ENCODE measurements around the gene PAQR4.
"Not testable (repeated sequence)": the region's sequence is repeated elsewhere in the genome, so short reads cannot be mapped to it uniquely, and the experiment has no call there.

PAQR4 gene

DNA sequence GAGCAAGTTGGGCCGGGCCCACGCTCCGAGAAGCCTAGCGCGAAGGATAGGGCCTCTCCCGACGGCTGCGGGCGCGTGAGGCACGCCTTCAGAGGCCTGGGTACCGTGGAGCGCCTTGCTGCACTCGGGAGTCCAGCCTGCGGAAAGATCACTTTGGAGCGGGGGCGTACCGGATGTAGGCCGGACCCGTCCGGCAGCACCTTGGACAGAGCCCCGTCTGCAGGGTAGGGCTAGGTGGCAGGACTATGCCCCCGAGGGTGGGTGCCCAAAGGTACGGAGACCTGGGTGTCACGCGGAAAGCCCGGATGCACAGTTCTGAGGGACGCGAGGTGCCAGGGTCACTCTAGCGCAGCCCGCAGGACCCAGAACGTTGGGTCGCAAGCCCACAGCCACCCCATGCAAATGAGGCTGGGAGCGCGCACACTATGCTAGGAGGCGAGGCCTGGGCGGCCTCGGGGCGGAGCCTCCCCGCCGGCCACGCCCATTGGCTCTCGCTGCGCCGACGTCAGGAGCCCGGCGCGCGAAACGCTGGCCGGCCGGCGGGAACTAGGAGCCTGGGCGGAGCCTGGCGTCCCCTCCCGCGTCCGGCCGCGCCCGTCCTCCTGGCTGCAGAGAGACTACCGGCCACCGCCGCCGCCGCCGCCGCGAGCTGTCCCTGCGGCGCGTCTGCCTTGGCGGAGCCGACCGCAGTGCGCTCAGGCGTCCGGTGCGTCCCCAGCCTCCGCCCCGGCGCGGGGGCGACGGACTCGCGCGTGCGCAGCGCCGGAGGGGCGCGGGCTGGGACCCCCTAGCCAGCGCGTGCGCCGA lies at the start of gene PAQR4:
TSS of gene PAQR4 (plus strand) at position 611 of the 807 bp plus-strand sequence. CDS start 327 bp downstream, outside the sequence.
- DNase-seq (ENCODE audit: low spot score), result peak; percentile 93

GRCh38 chr16:2919511-2920255 lies 49.5 kb upstream of the PAQR4 start:
- peak; percentile 65 for DNase-seq (ENCODE audit: low spot score)

GRCh38 chr16:2923481-2923880 lies 45.7 kb upstream of the PAQR4 start:
- DNase-seq (ENCODE audit: low spot score), result no peak

GRCh38 chr16:2924901-2925755 lies 44.0 kb upstream of the PAQR4 start:
- no peak for DNase-seq (ENCODE audit: low spot score)

DNA sequence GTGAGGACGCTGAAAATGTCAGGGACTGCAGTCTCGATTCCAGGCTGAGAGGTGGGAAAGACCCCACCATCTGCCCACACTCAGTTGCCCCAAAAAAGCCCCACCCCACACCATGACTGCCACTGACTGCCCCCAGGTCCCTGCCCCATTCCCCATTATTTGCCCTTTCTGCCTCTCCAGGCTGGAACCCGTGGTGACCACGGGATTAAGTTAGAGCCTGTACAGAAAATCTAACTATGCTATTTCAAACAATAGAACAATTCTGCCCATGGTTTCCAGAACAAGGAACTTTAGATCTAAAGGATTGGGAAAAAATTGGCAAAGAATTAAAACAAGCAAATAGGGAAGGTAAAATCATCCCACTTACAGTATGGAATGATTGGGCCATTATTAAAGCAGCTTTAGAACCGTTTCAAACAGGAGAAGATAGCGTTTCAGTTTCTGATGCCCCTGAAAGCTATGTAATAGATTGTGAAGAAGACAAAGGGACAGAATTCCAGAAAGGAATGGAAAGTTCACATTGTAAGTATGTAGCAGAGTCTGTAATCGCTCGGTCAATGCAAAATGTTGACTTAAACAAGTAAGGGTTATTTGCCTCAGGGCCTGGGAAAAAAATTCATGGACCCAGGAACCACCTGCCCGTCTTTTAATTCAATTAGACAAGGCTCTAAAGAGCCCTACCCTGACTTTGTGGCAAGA lies 43.0 kb upstream of the PAQR4 start:
- no peak for DNase-seq (ENCODE audit: low spot score)

- no peak for DNase-seq (ENCODE audit: low spot score)
Measured at GRCh38 chr16:2926650-2926999, 42.5 kb upstream of the PAQR4 start.

GRCh38 chr16:2927010-2927646 lies 42.0 kb upstream of the PAQR4 start:
- DNase-seq (ENCODE audit: low spot score), result peak; percentile 86

GRCh38 chr16:2928151-2928550 lies 41.0 kb upstream of the PAQR4 start:
- DNase-seq (ENCODE audit: low spot score), result not testable (repeated sequence)

- no peak for DNase-seq (ENCODE audit: low spot score)
Measured at GRCh38 chr16:2928796-2929195, 40.4 kb upstream of the PAQR4 start.

DNA sequence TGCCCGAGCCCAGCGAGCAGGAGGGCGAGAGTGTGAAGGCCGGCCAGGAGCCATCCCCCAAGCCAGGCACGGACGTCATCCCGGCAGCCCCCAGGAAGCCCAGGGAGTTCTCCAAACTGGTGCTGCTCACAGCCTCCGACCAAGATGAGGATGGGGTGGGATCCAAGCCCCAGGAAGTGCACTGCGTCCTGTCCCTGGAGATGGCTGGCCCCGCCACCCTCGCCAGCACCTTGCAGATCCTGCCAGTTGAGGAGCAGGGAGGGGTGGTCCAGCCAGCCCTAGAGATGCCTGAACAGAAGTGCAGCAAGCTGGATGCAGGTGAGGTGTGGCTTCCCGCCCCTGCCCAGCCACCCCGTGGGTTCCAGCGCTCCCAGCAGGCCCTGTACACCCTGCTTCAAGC lies 39.5 kb upstream of the PAQR4 start:
- DNase-seq (ENCODE audit: low spot score), result no peak

- no peak for DNase-seq (ENCODE audit: low spot score)
Measured at GRCh38 chr16:2930236-2930635, 38.9 kb upstream of the PAQR4 start.

GRCh38 chr16:2931231-2931914 lies 37.8 kb upstream of the PAQR4 start:
- DNase-seq (ENCODE audit: low spot score), result not testable (repeated sequence)

- no peak for DNase-seq (ENCODE audit: low spot score)
Measured at GRCh38 chr16:2933136-2933535, 36.0 kb upstream of the PAQR4 start.

DNA sequence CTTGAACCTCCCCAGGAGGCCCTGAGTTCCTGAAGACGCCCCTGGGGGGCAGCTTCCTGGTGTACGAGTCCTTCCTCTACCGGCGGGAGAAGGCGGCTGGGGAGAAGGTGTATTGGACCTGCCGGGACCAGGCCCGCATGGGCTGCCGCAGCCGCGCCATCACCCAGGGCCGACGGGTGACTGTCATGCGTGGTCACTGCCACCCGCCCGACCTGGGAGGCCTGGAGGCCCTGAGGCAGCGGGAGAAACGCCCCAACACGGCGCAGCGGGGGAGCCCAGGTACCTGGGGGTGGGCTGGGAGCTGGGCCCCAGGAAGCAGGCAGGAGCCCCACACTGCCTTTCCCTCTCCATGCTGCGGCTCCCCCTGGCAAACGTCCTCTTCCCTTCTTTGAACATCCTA lies 35.4 kb upstream of the PAQR4 start:
- no peak for DNase-seq (ENCODE audit: low spot score)

DNA sequence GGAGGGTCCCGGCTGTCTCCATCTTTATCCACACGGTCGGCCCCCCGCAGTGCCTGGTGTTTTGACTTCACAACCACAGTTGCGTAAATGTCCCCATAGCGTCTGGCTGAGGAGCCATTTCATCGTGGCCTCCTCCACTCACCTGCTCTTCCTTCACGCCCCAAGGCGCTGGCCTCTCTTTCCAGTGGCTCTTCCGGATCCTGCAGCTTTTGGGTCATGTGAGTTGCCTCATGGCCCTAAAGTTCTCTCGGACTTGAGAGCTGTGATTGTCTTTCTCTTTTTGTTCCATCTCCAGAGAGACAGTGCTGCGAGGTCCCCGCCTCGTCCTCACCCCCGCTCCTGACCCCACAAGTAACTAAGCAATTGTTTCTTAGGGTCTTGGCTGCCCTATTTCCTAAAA lies 34.7 kb upstream of the PAQR4 start:
- no peak for DNase-seq (ENCODE audit: low spot score)

- no peak for DNase-seq (ENCODE audit: low spot score)
Measured at GRCh38 chr16:2936436-2937011, 32.6 kb upstream of the PAQR4 start.

GRCh38 chr16:2937170-2937569 lies 32.0 kb upstream of the PAQR4 start:
- DNase-seq (ENCODE audit: low spot score), result no peak

DNA sequence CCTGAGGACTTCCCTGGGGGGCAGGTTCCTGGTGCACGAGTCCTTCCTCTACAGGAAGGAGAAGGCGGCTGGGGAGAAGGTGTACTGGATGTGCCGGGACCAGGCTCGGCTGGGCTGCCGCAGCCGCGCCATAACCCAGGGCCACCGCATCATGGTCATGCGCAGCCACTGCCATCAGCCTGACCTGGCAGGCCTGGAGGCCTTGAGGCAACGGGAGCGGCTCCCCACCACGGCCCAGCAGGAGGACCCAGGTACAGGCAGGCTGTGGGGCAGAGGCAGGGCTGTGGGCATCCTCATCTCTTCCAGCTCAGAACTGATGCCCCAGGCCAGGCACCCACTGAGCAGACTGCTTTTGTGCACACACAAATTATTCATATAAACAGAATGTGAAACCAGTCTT lies 30.9 kb upstream of the PAQR4 start:
- no peak for DNase-seq (ENCODE audit: low spot score)

DNA sequence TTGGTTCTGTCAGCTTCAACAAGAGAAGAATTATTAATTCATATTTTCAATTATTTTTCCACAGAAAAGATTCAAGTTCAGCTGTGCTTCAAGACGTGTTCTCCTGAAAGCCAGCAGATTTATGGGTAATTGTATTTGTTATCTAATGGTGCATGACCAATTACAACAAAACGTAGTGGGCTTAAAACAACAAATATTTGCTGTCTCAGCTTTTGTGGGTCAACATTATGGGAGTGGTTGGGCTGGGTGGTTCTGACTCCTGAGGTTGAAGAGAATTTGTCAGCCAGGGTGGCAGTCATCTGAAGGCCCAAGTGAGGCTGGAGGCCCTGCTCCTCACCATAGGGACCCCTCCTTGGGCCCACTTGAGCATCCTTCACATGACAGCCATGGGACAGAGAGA lies 29.2 kb upstream of the PAQR4 start:
- DNase-seq (ENCODE audit: low spot score), result no peak

GRCh38 chr16:2942045-2942444 lies 27.1 kb upstream of the PAQR4 start:
- DNase-seq (ENCODE audit: low spot score), result no peak

All from RKO (cell line).